ENCODE results near the gene NCKIPSD.

Gene NCKIPSD

DNA sequence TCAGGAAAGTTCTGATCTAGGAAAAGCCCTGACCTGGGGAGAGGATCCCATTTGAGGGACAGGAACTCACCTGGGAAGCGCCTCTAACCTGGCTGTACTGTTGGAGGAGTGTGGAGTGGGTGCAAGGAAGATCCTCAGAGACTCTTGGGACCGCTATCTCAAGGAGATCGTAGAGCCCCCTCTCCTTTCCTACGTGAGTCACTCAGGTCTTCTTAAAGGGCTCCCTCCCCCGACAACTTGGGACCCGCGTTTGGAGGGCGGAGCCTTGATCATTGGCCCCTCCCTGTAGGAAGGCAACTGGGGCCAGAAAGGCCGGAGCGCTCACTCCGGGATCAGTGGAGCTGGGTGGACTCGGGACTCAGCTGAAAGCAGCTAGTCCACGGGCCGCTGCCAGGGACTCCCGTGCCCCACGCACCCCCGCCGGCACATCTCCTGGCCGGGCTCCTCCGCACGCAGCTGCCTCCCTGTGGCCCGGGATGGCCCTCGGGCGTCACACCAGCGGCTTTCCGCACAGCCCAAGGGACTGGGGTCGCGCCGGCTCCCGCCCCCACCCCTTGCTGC lies 51.0 kb downstream of the NCKIPSD start:
- no peak for TF ChIP-seq CTCF (IDR thresholded peaks at IDR 0.05; ENCODE audit: poor library complexity, severe bottlenecking)
- Histone ChIP-seq H3K36me3 (ENCODE audit: low read depth) (peaks cover 47% of the 10 kb centered on the region), H3K4me3 (ENCODE audit: severe bottlenecking) (peak overlapping the region; percentile 81), H3K4me1 (ENCODE audit: insufficient read depth, poor library complexity, severe bottlenecking) (peaks cover 10% of the 10 kb centered on the region), H3K27ac (ENCODE audit: poor library complexity, severe bottlenecking) (peak overlapping the region; percentile 73), H3K27me3 (ENCODE audit: insufficient read depth, poor library complexity, severe bottlenecking) (no peaks in the 10 kb centered on the region), H3K9me3 (ENCODE audit: severe bottlenecking) (no peaks in the 10 kb centered on the region)
- DNase-seq (ENCODE audit: low spot score), result peak; percentile 69
- peak; percentile 42 for ATAC-seq (ENCODE audit: low read depth)

DNA sequence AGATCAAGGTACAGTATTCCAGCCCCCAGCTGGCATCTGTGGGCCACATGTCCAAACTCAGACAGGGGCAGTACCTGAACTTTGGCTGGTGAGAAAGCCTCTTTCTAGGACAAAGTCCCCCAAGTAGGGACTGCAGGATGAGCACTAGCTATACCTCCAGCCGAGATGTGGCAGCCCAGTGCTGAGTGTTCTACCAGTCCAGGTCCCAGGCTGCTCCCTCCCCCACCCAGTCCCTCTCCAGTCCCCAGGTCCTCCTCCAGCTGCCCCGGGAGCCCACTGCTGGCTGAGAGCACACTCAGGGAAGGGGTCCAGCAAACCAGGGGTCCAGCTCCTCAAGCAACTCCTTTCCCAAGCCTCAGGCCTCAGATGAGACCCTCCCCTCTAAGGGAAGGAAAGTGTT lies 52.0 kb downstream of the NCKIPSD start:
- DNase-seq (ENCODE audit: low spot score), result peak; percentile 47
- H3K27me3 ChIP-seq (ENCODE audit: insufficient read depth, poor library complexity, severe bottlenecking), result no peaks in the 10 kb centered on the region
- H3K9me3 ChIP-seq (ENCODE audit: severe bottlenecking), result no peaks in the 10 kb centered on the region
- no peak for TF ChIP-seq CTCF (IDR thresholded peaks at IDR 0.05; ENCODE audit: poor library complexity, severe bottlenecking)
- H3K4me3 ChIP-seq (ENCODE audit: severe bottlenecking), result no peak overlapping the region
- peaks cover 10% of the 10 kb centered on the region for H3K4me1 ChIP-seq (ENCODE audit: insufficient read depth, poor library complexity, severe bottlenecking)
- ATAC-seq (ENCODE audit: low read depth), result no peak
- peak overlapping the region; percentile 73 for H3K27ac ChIP-seq (ENCODE audit: poor library complexity, severe bottlenecking)
- peaks cover 57% of the 10 kb centered on the region for H3K36me3 ChIP-seq (ENCODE audit: low read depth)

DNA sequence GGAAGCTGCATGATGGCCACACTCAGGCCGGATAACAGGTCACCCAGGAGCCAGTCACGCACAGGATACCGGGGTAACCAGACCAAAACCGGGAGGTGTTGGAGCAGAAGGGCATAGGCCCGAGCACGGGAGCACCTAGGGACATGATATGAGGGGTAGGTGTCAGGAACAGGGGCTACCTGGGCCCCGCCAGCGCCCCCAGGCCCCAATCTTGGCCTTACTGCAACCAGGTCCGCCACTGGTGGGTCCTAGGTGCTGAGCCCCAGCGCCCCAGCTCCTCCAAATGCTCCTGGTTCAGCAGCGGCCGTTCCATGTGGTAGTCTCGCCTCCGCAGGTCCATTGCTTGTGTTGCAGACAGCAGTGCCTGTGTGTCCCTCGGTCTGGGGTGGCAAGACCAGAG lies 52.5 kb downstream of the NCKIPSD start:
- ATAC-seq (ENCODE audit: low read depth), result no peak
- H3K4me1 ChIP-seq (ENCODE audit: insufficient read depth, poor library complexity, severe bottlenecking), result peaks cover 10% of the 10 kb centered on the region
- H3K27ac ChIP-seq (ENCODE audit: poor library complexity, severe bottlenecking), result no peak overlapping the region
- no peak overlapping the region for H3K4me3 ChIP-seq (ENCODE audit: severe bottlenecking)
- no peaks in the 10 kb centered on the region for H3K9me3 ChIP-seq (ENCODE audit: severe bottlenecking)
- peak; percentile 47 for DNase-seq (ENCODE audit: low spot score)
- no peaks in the 10 kb centered on the region for H3K27me3 ChIP-seq (ENCODE audit: insufficient read depth, poor library complexity, severe bottlenecking)
- TF ChIP-seq CTCF (IDR thresholded peaks at IDR 0.05; ENCODE audit: poor library complexity, severe bottlenecking), result no peak
- peaks cover 62% of the 10 kb centered on the region for H3K36me3 ChIP-seq (ENCODE audit: low read depth)

GRCh38 chr3:48631516-48632448 lies 53.9 kb downstream of the NCKIPSD start:
- no peaks in the 10 kb centered on the region for H3K9me3 ChIP-seq (ENCODE audit: severe bottlenecking)
- no peak overlapping the region for H3K27ac ChIP-seq (ENCODE audit: poor library complexity, severe bottlenecking)
- H3K4me3 ChIP-seq (ENCODE audit: severe bottlenecking), result no peak overlapping the region
- TF ChIP-seq CTCF (IDR thresholded peaks at IDR 0.05; ENCODE audit: poor library complexity, severe bottlenecking), result no peak
- peaks cover 70% of the 10 kb centered on the region for H3K36me3 ChIP-seq (ENCODE audit: low read depth)
- DNase-seq (ENCODE audit: low spot score) (peak; percentile 52), ATAC-seq (ENCODE audit: low read depth) (no peak)
- peaks cover 10% of the 10 kb centered on the region for H3K4me1 ChIP-seq (ENCODE audit: insufficient read depth, poor library complexity, severe bottlenecking)
- no peaks in the 10 kb centered on the region for H3K27me3 ChIP-seq (ENCODE audit: insufficient read depth, poor library complexity, severe bottlenecking)

Measured in RWPE2 (cell line).